Measurements from ENCODE around the gene DNAL1.

DNA sequence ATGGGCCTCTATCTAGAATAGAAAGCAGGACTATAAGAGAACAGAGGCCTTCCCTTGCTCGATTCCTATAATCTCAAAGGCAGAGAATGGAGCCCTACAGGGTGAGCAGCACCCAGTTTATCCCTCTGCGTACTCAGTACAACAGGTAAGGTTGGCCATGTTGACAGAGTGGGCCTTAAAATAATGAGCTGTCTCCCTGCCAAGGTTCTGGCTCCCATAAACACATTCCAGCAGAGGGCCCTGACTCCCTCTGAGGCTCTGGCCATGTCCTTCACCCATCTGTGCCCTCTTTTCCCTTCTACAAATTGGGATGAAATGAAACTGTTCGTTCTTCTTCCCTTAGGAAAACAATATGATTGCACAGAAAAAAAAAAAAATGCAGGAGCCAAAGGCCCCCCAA lies 86.3 kb downstream of the DNAL1 start:
- TF ChIP-seq ZNF532 (CRISPR knock-in tag; IDR thresholded peaks at IDR 0.05; ENCODE audit: borderline replicate concordance): no peak
- TF ChIP-seq, protein P1, sequence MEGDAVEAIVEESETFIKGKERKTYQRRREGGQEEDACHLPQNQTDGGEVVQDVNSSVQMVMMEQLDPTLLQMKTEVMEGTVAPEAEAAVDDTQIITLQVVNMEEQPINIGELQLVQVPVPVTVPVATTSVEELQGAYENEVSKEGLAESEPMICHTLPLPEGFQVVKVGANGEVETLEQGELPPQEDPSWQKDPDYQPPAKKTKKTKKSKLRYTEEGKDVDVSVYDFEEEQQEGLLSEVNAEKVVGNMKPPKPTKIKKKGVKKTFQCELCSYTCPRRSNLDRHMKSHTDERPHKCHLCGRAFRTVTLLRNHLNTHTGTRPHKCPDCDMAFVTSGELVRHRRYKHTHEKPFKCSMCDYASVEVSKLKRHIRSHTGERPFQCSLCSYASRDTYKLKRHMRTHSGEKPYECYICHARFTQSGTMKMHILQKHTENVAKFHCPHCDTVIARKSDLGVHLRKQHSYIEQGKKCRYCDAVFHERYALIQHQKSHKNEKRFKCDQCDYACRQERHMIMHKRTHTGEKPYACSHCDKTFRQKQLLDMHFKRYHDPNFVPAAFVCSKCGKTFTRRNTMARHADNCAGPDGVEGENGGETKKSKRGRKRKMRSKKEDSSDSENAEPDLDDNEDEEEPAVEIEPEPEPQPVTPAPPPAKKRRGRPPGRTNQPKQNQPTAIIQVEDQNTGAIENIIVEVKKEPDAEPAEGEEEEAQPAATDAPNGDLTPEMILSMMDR (IDR thresholded peaks at IDR 0.05): no peak
- no peak for TF ChIP-seq E2F5 (CRISPR knock-in tag; IDR thresholded peaks at IDR 0.05)
- TF ChIP-seq ELF4 (CRISPR knock-in tag; IDR thresholded peaks at IDR 0.05; ENCODE audit: low read depth): no peak
- TF ChIP-seq, protein P2, sequence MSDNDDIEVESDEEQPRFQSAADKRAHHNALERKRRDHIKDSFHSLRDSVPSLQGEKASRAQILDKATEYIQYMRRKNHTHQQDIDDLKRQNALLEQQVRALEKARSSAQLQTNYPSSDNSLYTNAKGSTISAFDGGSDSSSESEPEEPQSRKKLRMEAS (CRISPR knock-in tag; IDR thresholded peaks at IDR 0.05): no peak
- TF ChIP-seq, protein P3, sequence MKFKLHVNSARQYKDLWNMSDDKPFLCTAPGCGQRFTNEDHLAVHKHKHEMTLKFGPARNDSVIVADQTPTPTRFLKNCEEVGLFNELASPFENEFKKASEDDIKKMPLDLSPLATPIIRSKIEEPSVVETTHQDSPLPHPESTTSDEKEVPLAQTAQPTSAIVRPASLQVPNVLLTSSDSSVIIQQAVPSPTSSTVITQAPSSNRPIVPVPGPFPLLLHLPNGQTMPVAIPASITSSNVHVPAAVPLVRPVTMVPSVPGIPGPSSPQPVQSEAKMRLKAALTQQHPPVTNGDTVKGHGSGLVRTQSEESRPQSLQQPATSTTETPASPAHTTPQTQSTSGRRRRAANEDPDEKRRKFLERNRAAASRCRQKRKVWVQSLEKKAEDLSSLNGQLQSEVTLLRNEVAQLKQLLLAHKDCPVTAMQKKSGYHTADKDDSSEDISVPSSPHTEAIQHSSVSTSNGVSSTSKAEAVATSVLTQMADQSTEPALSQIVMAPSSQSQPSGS (CRISPR knock-in tag; IDR thresholded peaks at IDR 0.05; ENCODE audit: borderline replicate concordance, low read depth): no peak
- no peak for TF ChIP-seq SP1 (CRISPR knock-in tag; conservative IDR thresholded peaks at IDR 0.05)
